AG04449 (cell line): ENCODE data around the gene C11orf87.

Experiments
- CTCF ChIA-PET: fragments of 350-600 bp; formaldehyde crosslinking; extraction: SDS; loops from one replicate; lab custom pipeline; 2021; ENCODE audit warnings: antibody characterized with exemption; lab: Yijun Ruan, JAX
- POLR2A ChIA-PET: fragments of 400-600, 350-600 bp; formaldehyde crosslinking; extraction: SDS; loops from one replicate; lab custom pipeline; 2020; ENCODE audit warnings: antibody characterized with exemption, inconsistent platforms; lab: Yijun Ruan, JAX
- DNase-seq: peaks from one replicate; pipeline ENCODE4 v3.0.0-alpha.2; 2010; ENCODE audit warnings: low read depth, low spot score
- H3K4me3 ChIP-seq: 2 replicates; pipeline ENCODE4 v1.5.1; 2011; ENCODE audit warnings: low read depth, mild to moderate bottlenecking, control low read depth, low read length
- CTCF ChIP-seq: IDR thresholded peaks from one replicate; pipeline ENCODE4 v1.5.1; 2011; ENCODE audit warnings: mild to moderate bottlenecking, moderate library complexity, low read length, control low read depth, inconsistent platforms; ENCODE audit not compliant: insufficient read depth; ENCODE audit errors: missing control alignments

The C11orf87 gene

GRCh38 chr11:109416601-109417000 is 5.4 kb upstream of the C11orf87 start:
- H3K4me3 ChIP-seq = no peak overlapping the region
- TF ChIP-seq CTCF = no peak
- POLR2A ChIA-PET = interaction anchor here (0.6 kb wide), 1 partner anchor 400 kb away, joined by 3 read pairs; no protein-coding TSS in a partner anchor
- no peak for DNase-seq
- CTCF ChIA-PET = interaction anchor here (1.3 kb wide), 1 partner anchor 10 kb away, joined by 6 read pairs; no protein-coding TSS in a partner anchor

- POLR2A ChIA-PET = interaction anchor here (0.8 kb wide), 1 partner anchor 13 kb away, joined by 3 read pairs; no protein-coding TSS in a partner anchor
- CTCF ChIA-PET = interaction anchor here (0.6 kb wide), 1 partner anchor 1306 kb away, joined by 3 read pairs; no protein-coding TSS in a partner anchor
- no peak for DNase-seq
- peak overlapping the region; percentile 63 for H3K4me3 ChIP-seq
- no peak for TF ChIP-seq CTCF
Measured at GRCh38 chr11:109422870-109423465, 978 bp downstream of the C11orf87 start.

- TF ChIP-seq CTCF = no peak
- CTCF ChIA-PET = interaction anchor here (0.6 kb wide), 1 partner anchor 1306 kb away, joined by 3 read pairs; no protein-coding TSS in a partner anchor
- POLR2A ChIA-PET = interaction anchor here (0.8 kb wide), 1 partner anchor 13 kb away, joined by 3 read pairs; no protein-coding TSS in a partner anchor
- peak overlapping the region; percentile 63 for H3K4me3 ChIP-seq
- DNase-seq = no peak
Measured at GRCh38 chr11:109423466-109424190, 1.6 kb downstream of the C11orf87 start.

GRCh38 chr11:109424901-109425300 is 2.9 kb downstream of the C11orf87 start:
- H3K4me3 ChIP-seq = no peak overlapping the region
- no peak for TF ChIP-seq CTCF
- DNase-seq = no peak
- ChIA-PET CTCF (interaction anchor here (0.7 to 2.9 kb wide), 5 partner anchors 13 to 729 kb away, joined by 3 to 12 read pairs (median 4); no protein-coding TSS in a partner anchor), POLR2A (no interaction called here)

- no peak overlapping the region for H3K4me3 ChIP-seq
- POLR2A ChIA-PET = no interaction called here
- DNase-seq = no peak
- CTCF ChIA-PET = interaction anchor here (0.7 to 2.9 kb wide), 9 partner anchors 9 to 730 kb away, joined by 3 to 12 read pairs (median 4); no protein-coding TSS in a partner anchor
- peak; percentile 13 for TF ChIP-seq CTCF
Measured at GRCh38 chr11:109425554-109425953, 3.6 kb downstream of the C11orf87 start.
